K562 (cell line): ENCODE results near the gene RAI1. TPM values are rescaled to one million over a fixed set of nuclear protein-coding genes. Genes with fewer than 3 reads are reported as not detected.

Experiments
- ARNT ChIP-seq, 2 experiments: fragments of 450-650 bp; IDR thresholded peaks; 2 replicates each; pipeline ENCODE4 v1.6.1; 2016; ENCODE audit warnings: mild to moderate bottlenecking in 1 of 2
- CHD1 ChIP-seq: fragments of 200-600 bp; sonication (generic); IDR thresholded peaks from one replicate; pipeline ENCODE4 v1.6.1; 2012; ENCODE audit warnings: mild to moderate bottlenecking, moderate library complexity, low read length, inconsistent platforms
- EGR1 ChIP-seq: fragments of 450-650 bp; conservative IDR thresholded peaks from 2 replicates; pipeline ENCODE4 v1.6.1; 2017; ENCODE audit warnings: mild to moderate bottlenecking
- IRF9 ChIP-seq: fragments of 450-650 bp; IDR thresholded peaks from 2 replicates; pipeline ENCODE4 v1.6.1; 2016; ENCODE audit warnings: missing biosample characterization, missing genetic modification characterization
- MAFK ChIP-seq: IDR thresholded peaks from 2 replicates; pipeline ENCODE4 v1.6.1; 2011; ENCODE audit warnings: low read length, improper control_type of control experiment
- NELFE ChIP-seq: IDR thresholded peaks from 2 replicates; pipeline ENCODE4 v1.6.1; 2011; ENCODE audit warnings: mild to moderate bottlenecking; ENCODE audit not compliant: insufficient read depth, insufficient read length
- NFE2 ChIP-seq: IDR thresholded peaks from 2 replicates; pipeline ENCODE4 v1.6.1; 2014; ENCODE audit warnings: antibody characterized with exemption, low read depth
- NFRKB ChIP-seq: fragments of 450-650 bp; IDR thresholded peaks from 2 replicates; pipeline ENCODE4 v1.6.1; 2016; ENCODE audit warnings: low read depth
- PHB2 ChIP-seq: fragments of 450-650 bp; IDR thresholded peaks from 2 replicates; pipeline ENCODE4 v1.6.1; 2017; ENCODE audit warnings: low read depth
- PTTG1 ChIP-seq: fragments of 450-650 bp; IDR thresholded peaks from 2 replicates; pipeline ENCODE4 v1.6.1; 2016; ENCODE audit warnings: low read depth, mild to moderate bottlenecking, missing genetic modification characterization, missing compliant biosample characterization
- PYGO2 ChIP-seq: fragments of 450-650 bp; IDR thresholded peaks from 2 replicates; pipeline ENCODE4 v1.6.1; 2016; ENCODE audit warnings: mild to moderate bottlenecking, missing genetic modification characterization, moderate library complexity, missing compliant biosample characterization
- RNF2 ChIP-seq: sonication (generic); IDR thresholded peaks from 2 replicates; pipeline ENCODE4 v1.6.1; 2016
- SMAD1 ChIP-seq: fragments of 150-350 bp; IDR thresholded peaks from 2 replicates; pipeline ENCODE4 v1.6.1; 2014; ENCODE audit warnings: low read length, low read depth; ENCODE audit not compliant: partially characterized antibody
- SMAD3 ChIP-seq: fragments of 450-650 bp; formaldehyde crosslinking; conservative IDR thresholded peaks from 2 replicates; pipeline ENCODE4 v1.4.0; 2020; ENCODE audit warnings: mild to moderate bottlenecking
- ZNF239 ChIP-seq: fragments of 250-450 bp; sonication (Bioruptor Pico); IDR thresholded peaks from 2 replicates; pipeline ENCODE4 v1.4.0; 2020; ENCODE audit warnings: mild to moderate bottlenecking
- ZNF583 ChIP-seq: fragments of 250-450 bp; sonication (Bioruptor Pico); IDR thresholded peaks from 2 replicates; pipeline ENCODE4 v1.4.0; 2020
- polyA plus RNA-seq, 8 experiments: library from polyadenylated mRNA; depleted of rRNA in 4 of 8; stranded (reverse) in 5 of 8; unstranded in 3 of 8; fragments of >200 nt; fragmentation: Nextera tagmentation in 2 of 8; fragmentation: Illumina TruSeq in 1 of 8; extraction: Ambion mirVana in 2 of 8; extraction: Trizol in 1 of 8; gene quantifications; 2 replicates each; pipeline versions ENCODE4 v1.2.1 to v1.2.3, GENCODE V29; 2011 to 2014; ENCODE audit warnings: inconsistent platforms in 1 of 8, missing spikeins in 1 of 8
- total RNA-seq, 7 experiments: library from RNA; depleted of rRNA in 6 of 7; stranded (reverse); fragments of >200 nt in 6 of 7; fragmentation: Illumina TruSeq in 2 of 7; extraction: Trizol in 2 of 7; gene quantifications; 2 replicates each; pipeline versions ENCODE4 v1.2.1 to v1.2.3, GENCODE V29; 2011 to 2021; ENCODE audit warnings: low replicate concordance in 1 of 7
- TF ChIP-seq, protein P1 (sequence below), 2 experiments: fragments of 200-800 bp in 1 of 2; sonication (Bioruptor generic) in 1 of 2; sonication (generic) in 1 of 2; formaldehyde crosslinking in 1 of 2; IDR thresholded peaks in 1 of 2; conservative IDR thresholded peaks in 1 of 2; 2 replicates each; pipeline versions ENCODE4 v1.5.0 to v1.6.1; 2016 to 2020; ENCODE audit warnings: missing compliant biosample characterization in 1 of 2, missing genetic modification characterization in 1 of 2, missing genetic modification reagents in 1 of 2
- TF ChIP-seq, protein P2 (sequence below): fragments of 450-650 bp; conservative IDR thresholded peaks from 2 replicates; pipeline ENCODE4 v1.6.1; 2016; ENCODE audit warnings: missing genetic modification characterization, low read depth, mild to moderate bottlenecking, missing compliant biosample characterization, moderate library complexity

The RAI1 gene
- total and polyA plus RNA-seq, 9 of the 15 experiments (the other 6 are each of a cell fraction or from before 2014, with no cell fraction given), result 0.68 to 19.9 (median 5.5) TPM

DNA sequence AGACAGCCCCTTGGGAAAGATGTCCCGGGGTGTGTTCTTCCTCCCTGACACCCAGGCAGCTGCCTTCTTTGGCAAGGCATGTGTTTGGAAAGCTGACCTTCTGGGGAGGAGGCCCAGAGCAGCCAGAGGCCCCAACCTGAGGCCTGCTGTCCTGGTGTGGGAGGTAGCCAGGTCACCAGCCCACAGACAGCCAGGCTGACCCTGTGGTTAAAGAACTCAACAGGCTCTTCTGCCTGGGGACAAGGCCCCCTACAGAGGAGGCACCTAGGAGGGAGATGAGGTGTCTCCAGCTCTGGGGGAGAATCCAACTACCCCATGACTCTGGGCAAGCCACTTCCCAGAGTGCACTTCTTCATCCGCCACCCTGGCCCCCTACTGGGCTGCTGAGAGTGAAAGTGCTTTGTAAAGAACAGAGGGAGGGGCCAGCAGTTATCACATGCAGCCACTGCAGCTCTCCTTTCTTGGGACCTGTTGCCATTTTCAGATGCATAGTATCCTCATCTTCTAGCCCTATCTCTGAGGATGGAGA, 168.7 kb downstream of the RAI1 start (continued):
- TF ChIP-seq NELFE, result no peak
- TF ChIP-seq CHD1, result no peak
- no peak for TF ChIP-seq ARNT (IDR thresholded peaks at IDR 0.05)
- peak; percentile 76; the same call in 1 of the 2 replicates for TF ChIP-seq PYGO2
- no peak for TF ChIP-seq PHB2
- TF ChIP-seq, protein P1, sequence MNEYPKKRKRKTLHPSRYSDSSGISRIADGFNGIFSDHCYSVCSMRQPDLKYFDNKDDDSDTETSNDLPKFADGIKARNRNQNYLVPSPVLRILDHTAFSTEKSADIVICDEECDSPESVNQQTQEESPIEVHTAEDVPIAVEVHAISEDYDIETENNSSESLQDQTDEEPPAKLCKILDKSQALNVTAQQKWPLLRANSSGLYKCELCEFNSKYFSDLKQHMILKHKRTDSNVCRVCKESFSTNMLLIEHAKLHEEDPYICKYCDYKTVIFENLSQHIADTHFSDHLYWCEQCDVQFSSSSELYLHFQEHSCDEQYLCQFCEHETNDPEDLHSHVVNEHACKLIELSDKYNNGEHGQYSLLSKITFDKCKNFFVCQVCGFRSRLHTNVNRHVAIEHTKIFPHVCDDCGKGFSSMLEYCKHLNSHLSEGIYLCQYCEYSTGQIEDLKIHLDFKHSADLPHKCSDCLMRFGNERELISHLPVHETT (CRISPR knock-in tag; conservative IDR thresholded peaks at IDR 0.05 in 1 of 2, IDR thresholded peaks at IDR 0.05 in 1 of 2), result 0 out of 4 replicates have a peak, but pooled peaks of 1 of the 2 experiments have one; percentile 47
- 0 out of 2 replicates have a peak, but pooled peaks have one; percentile 17 for TF ChIP-seq PTTG1
- TF ChIP-seq, protein P2, sequence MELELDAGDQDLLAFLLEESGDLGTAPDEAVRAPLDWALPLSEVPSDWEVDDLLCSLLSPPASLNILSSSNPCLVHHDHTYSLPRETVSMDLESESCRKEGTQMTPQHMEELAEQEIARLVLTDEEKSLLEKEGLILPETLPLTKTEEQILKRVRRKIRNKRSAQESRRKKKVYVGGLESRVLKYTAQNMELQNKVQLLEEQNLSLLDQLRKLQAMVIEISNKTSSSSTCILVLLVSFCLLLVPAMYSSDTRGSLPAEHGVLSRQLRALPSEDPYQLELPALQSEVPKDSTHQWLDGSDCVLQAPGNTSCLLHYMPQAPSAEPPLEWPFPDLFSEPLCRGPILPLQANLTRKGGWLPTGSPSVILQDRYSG (tag), result peak; percentile 91
- TF ChIP-seq RNF2, result peak; percentile 40; the same call in 1 of the 2 replicates
- peak; percentile 72; the same call in 1 of the 2 replicates for TF ChIP-seq NFRKB
- peak; percentile 96 for TF ChIP-seq ZNF583
- TF ChIP-seq SMAD3, result 0 out of 2 replicates have a peak, but pooled peaks have one; percentile 47
- TF ChIP-seq ZNF239 (CRISPR knock-in tag), result peak; percentile 68; the same call in 1 of the 2 replicates
- 0 out of 2 replicates have a peak, but pooled peaks have one; percentile 8 for TF ChIP-seq NFE2
- TF ChIP-seq IRF9 (tag), result peak; percentile 64
- TF ChIP-seq EGR1, result no peak
- TF ChIP-seq MAFK, result no peak
- TF ChIP-seq SMAD1, result no peak
